Measurements from ENCODE around the gene GALNT17.

Gene GALNT17

DNA sequence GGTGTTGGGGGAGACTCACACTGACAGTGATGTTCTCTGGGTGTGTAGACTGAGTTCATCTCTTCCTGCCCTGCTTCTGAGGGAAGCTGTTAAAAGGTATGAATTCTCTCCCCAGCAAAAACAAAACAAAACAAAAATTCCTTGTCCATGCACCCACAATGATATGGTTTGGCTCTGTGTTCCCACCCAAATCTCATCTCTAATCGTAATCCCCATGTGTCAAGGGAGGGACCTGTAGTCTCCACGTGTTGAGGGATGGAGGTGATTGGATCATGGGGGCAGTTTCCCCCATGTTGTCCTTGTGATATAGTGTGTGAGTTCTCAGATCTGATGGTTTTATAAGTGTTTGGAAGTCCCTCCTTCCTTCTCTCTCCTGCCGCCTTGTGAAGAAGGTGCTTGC, 245.5 kb downstream of the GALNT17 start:
- peaks cover 19% of the 10 kb centered on the region; the same call in 1 of the 2 replicates for H3K9me3 ChIP-seq (ENCODE audit: insufficient read depth, low read length)
- no peaks in the 10 kb centered on the region for H3K4me1 ChIP-seq (ENCODE audit: insufficient read depth, insufficient read length)
- no peaks in the 10 kb centered on the region for H3K27me3 ChIP-seq (ENCODE audit: insufficient read depth, insufficient read length)
- H3K36me3 ChIP-seq (ENCODE audit: insufficient read depth, insufficient read length, low read length): no peaks in the 10 kb centered on the region
- H3K9ac ChIP-seq (ENCODE audit: insufficient read length, low read depth): no peak overlapping the region
- no peak for DNase-seq (ENCODE audit: low read depth, low spot score)
- no peak overlapping the region for H3K4me3 ChIP-seq (ENCODE audit: insufficient read length, low read depth)
- TF ChIP-seq SUZ12 (IDR thresholded peaks at IDR 0.05; ENCODE audit: extremely low read depth, insufficient read depth, insufficient read length) (no peak), ZNF274 (IDR thresholded peaks at IDR 0.05; ENCODE audit: low read depth, low read length) (peak; percentile 70)

DNA sequence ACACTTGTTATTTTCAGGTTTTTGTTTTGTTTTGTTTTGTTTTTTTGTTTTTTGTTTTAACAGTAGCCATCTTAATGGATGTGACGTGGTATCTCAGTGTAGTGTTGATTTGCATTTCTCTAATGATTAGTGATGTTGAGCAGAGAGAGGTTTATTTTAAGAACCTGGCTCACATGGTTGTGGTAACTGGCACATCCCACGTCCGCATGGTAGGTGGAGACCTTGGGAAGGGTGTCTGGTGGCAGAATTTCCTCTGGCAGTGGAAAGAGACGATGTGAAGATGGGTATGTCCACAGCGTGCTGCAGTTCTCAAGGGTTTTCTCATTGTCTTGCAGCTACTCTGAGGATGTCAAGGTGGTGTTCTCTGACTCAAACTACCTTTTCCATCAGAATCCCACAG, 252.2 kb downstream of the GALNT17 start:
- Histone ChIP-seq H3K4me3 (ENCODE audit: insufficient read length, low read depth) (no peak overlapping the region), H3K36me3 (ENCODE audit: insufficient read depth, insufficient read length, low read length) (no peaks in the 10 kb centered on the region), H3K9ac (ENCODE audit: insufficient read length, low read depth) (no peak overlapping the region), H3K4me1 (ENCODE audit: insufficient read depth, insufficient read length) (no peaks in the 10 kb centered on the region), H3K27me3 (ENCODE audit: insufficient read depth, insufficient read length) (no peaks in the 10 kb centered on the region), H3K9me3 (ENCODE audit: insufficient read depth, low read length) (no peaks in the 10 kb centered on the region)
- no peak for TF ChIP-seq ZNF274 (IDR thresholded peaks at IDR 0.05; ENCODE audit: low read depth, low read length)
- no peak for TF ChIP-seq SUZ12 (IDR thresholded peaks at IDR 0.05; ENCODE audit: extremely low read depth, insufficient read depth, insufficient read length)
- TF ChIP-seq YY1 (IDR thresholded peaks at IDR 0.05; ENCODE audit: insufficient read depth, insufficient read length): no peak
- no peak for DNase-seq (ENCODE audit: low read depth, low spot score)

GRCh38 chr7:71385330-71385729, 253.4 kb downstream of the GALNT17 start:
- Histone ChIP-seq H3K27me3 (ENCODE audit: insufficient read depth, insufficient read length) (no peaks in the 10 kb centered on the region), H3K4me3 (ENCODE audit: insufficient read length, low read depth) (no peak overlapping the region), H3K36me3 (ENCODE audit: insufficient read depth, insufficient read length, low read length) (no peaks in the 10 kb centered on the region), H3K4me1 (ENCODE audit: insufficient read depth, insufficient read length) (no peaks in the 10 kb centered on the region), H3K9ac (ENCODE audit: insufficient read length, low read depth) (no peak overlapping the region), H3K9me3 (ENCODE audit: insufficient read depth, low read length) (no peaks in the 10 kb centered on the region)
- peak; percentile 20 for DNase-seq (ENCODE audit: low read depth, low spot score)
- no peak for TF ChIP-seq YY1 (IDR thresholded peaks at IDR 0.05; ENCODE audit: insufficient read depth, insufficient read length)
- TF ChIP-seq ZNF274 (IDR thresholded peaks at IDR 0.05; ENCODE audit: low read depth, low read length): no peak
- no peak for TF ChIP-seq SUZ12 (IDR thresholded peaks at IDR 0.05; ENCODE audit: extremely low read depth, insufficient read depth, insufficient read length)

DNA sequence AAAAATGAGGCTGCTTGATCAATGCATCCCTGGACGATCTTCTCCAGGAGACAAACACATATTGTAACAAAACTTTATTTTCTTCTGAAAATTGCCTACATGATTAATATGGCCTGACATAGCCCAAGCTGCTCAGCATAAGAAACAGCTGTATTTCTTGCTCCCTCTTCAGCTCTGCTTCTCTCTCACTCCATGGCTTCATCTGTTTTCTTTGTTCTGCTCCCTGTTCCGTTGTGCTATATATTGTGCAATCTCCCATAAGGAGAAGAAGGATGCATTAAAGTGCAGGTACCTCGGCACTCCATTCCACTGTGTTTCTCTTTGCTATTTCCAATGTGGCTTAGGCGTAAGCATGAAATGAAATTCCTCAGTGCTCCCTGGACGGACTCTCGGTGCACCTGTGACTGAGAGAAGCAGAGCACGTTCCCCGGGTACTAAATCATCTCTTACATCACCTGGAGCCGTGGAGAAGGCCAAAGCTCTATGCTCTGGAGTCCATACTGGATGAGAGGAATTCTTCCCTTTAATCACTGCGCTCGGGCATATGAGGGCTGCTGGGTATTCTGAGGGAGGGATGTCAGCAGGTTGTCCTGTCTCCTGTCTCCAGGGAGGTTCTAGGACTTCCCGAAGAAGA, 254.3 kb downstream of the GALNT17 start:
- no peaks in the 10 kb centered on the region; the same call in 1 of the 2 replicates for H3K9me3 ChIP-seq (ENCODE audit: insufficient read depth, low read length)
- no peak overlapping the region for H3K4me3 ChIP-seq (ENCODE audit: insufficient read length, low read depth)
- TF ChIP-seq YY1 (IDR thresholded peaks at IDR 0.05; ENCODE audit: insufficient read depth, insufficient read length) (no peak), SUZ12 (IDR thresholded peaks at IDR 0.05; ENCODE audit: extremely low read depth, insufficient read depth, insufficient read length) (no peak), ZNF274 (IDR thresholded peaks at IDR 0.05; ENCODE audit: low read depth, low read length) (no peak)
- H3K36me3 ChIP-seq (ENCODE audit: insufficient read depth, insufficient read length, low read length): no peaks in the 10 kb centered on the region
- DNase-seq (ENCODE audit: low read depth, low spot score): no peak
- no peak overlapping the region for H3K9ac ChIP-seq (ENCODE audit: insufficient read length, low read depth)
- H3K4me1 ChIP-seq (ENCODE audit: insufficient read depth, insufficient read length): peaks cover 4% of the 10 kb centered on the region
- no peaks in the 10 kb centered on the region for H3K27me3 ChIP-seq (ENCODE audit: insufficient read depth, insufficient read length)

- Histone ChIP-seq H3K27me3 (ENCODE audit: insufficient read depth, insufficient read length) (no peaks in the 10 kb centered on the region), H3K9ac (ENCODE audit: insufficient read length, low read depth) (no peak overlapping the region), H3K4me3 (ENCODE audit: insufficient read length, low read depth) (no peak overlapping the region), H3K36me3 (ENCODE audit: insufficient read depth, insufficient read length, low read length) (no peaks in the 10 kb centered on the region), H3K9me3 (ENCODE audit: insufficient read depth, low read length) (no peaks in the 10 kb centered on the region; the same call in 1 of the 2 replicates), H3K4me1 (ENCODE audit: insufficient read depth, insufficient read length) (peaks cover 4% of the 10 kb centered on the region)
- DNase-seq (ENCODE audit: low read depth, low spot score): no peak
- TF ChIP-seq YY1 (IDR thresholded peaks at IDR 0.05; ENCODE audit: insufficient read depth, insufficient read length) (no peak), ZNF274 (IDR thresholded peaks at IDR 0.05; ENCODE audit: low read depth, low read length) (no peak)
These were observed 256.2 kb downstream of the GALNT17 start for GRCh38 chr7:71388181-71388580.

GRCh38 chr7:71389976-71390375, 258.0 kb downstream of the GALNT17 start:
- no peak overlapping the region for H3K9ac ChIP-seq (ENCODE audit: insufficient read length, low read depth)

GRCh38 chr7:71393661-71394060, 261.7 kb downstream of the GALNT17 start:
- H3K9me3 ChIP-seq (ENCODE audit: insufficient read depth, low read length): peaks cover 12% of the 10 kb centered on the region
- no peaks in the 10 kb centered on the region for H3K36me3 ChIP-seq (ENCODE audit: insufficient read depth, insufficient read length, low read length)
- no peak for TF ChIP-seq SUZ12 (IDR thresholded peaks at IDR 0.05; ENCODE audit: extremely low read depth, insufficient read depth, insufficient read length)
- TF ChIP-seq ZNF274 (IDR thresholded peaks at IDR 0.05; ENCODE audit: low read depth, low read length): no peak
- no peak for TF ChIP-seq YY1 (IDR thresholded peaks at IDR 0.05; ENCODE audit: insufficient read depth, insufficient read length)
- no peaks in the 10 kb centered on the region for H3K27me3 ChIP-seq (ENCODE audit: insufficient read depth, insufficient read length)
- peaks cover 4% of the 10 kb centered on the region for H3K4me1 ChIP-seq (ENCODE audit: insufficient read depth, insufficient read length)
- H3K9ac ChIP-seq (ENCODE audit: insufficient read length, low read depth): no peak overlapping the region
- DNase-seq (ENCODE audit: low read depth, low spot score): no peak
- H3K4me3 ChIP-seq (ENCODE audit: insufficient read length, low read depth): no peak overlapping the region

More at GRCh38 chr7:71389976-71390375, 258.0 kb downstream of the GALNT17 start:
- Histone ChIP-seq H3K9me3 (ENCODE audit: insufficient read depth, low read length) (no peaks in the 10 kb centered on the region; the same call in 1 of the 2 replicates), H3K36me3 (ENCODE audit: insufficient read depth, insufficient read length, low read length) (no peaks in the 10 kb centered on the region), H3K4me1 (ENCODE audit: insufficient read depth, insufficient read length) (peaks cover 4% of the 10 kb centered on the region), H3K27me3 (ENCODE audit: insufficient read depth, insufficient read length) (no peaks in the 10 kb centered on the region), H3K4me3 (ENCODE audit: insufficient read length, low read depth) (no peak overlapping the region)
- TF ChIP-seq SUZ12 (IDR thresholded peaks at IDR 0.05; ENCODE audit: extremely low read depth, insufficient read depth, insufficient read length): no peak
- TF ChIP-seq YY1 (IDR thresholded peaks at IDR 0.05; ENCODE audit: insufficient read depth, insufficient read length): no peak
- TF ChIP-seq ZNF274 (IDR thresholded peaks at IDR 0.05; ENCODE audit: low read depth, low read length): no peak
- DNase-seq (ENCODE audit: low read depth, low spot score): peak; percentile 6
